Middle frontal gyrus (tissue), 1 donor: Measurements from ENCODE around the gene RNU1-2.
"Not testable (repeated sequence)": the region's sequence is repeated elsewhere in the genome, so short reads cannot be mapped to it uniquely, and the experiment has no call there.

Source experiments
- DNase-seq: peaks from one replicate; pipeline ENCODE4 v3.0.0-alpha.2; 2015; ENCODE audit warnings: low spot score; ENCODE audit errors: extremely low spot score

The RNU1-2 gene

GRCh38 chr1:16895598-16896315, at the start of gene RNU1-2:
TSS of gene RNU1-2 (plus strand) at chr1:16895980.
- DNase-seq = peak; percentile 87

GRCh38 chr1:16856201-16856600, 39.6 kb upstream of the RNU1-2 start:
- DNase-seq = not testable (repeated sequence)

GRCh38 chr1:16859167-16860041, 36.4 kb upstream of the RNU1-2 start:
- not testable (repeated sequence) for DNase-seq

- not testable (repeated sequence) for DNase-seq
Measured at GRCh38 chr1:16860048-16860447, 35.7 kb upstream of the RNU1-2 start.

- DNase-seq = not testable (repeated sequence)
Measured at GRCh38 chr1:16861832-16862245, 33.9 kb upstream of the RNU1-2 start.

GRCh38 chr1:16862415-16862814, 33.4 kb upstream of the RNU1-2 start:
- not testable (repeated sequence) for DNase-seq

GRCh38 chr1:16863024-16863423, 32.8 kb upstream of the RNU1-2 start:
- not testable (repeated sequence) for DNase-seq

- not testable (repeated sequence) for DNase-seq
Measured at GRCh38 chr1:16866926-16867707, 28.7 kb upstream of the RNU1-2 start.

GRCh38 chr1:16868787-16869186, 27.0 kb upstream of the RNU1-2 start:
- DNase-seq = not testable (repeated sequence)

GRCh38 chr1:16869996-16870395, 25.8 kb upstream of the RNU1-2 start:
- DNase-seq = not testable (repeated sequence)

- DNase-seq = not testable (repeated sequence)
Measured at GRCh38 chr1:16871171-16871570, 24.6 kb upstream of the RNU1-2 start.

- not testable (repeated sequence) for DNase-seq
Measured at GRCh38 chr1:16872152-16873075, 23.4 kb upstream of the RNU1-2 start.

GRCh38 chr1:16873076-16873879, 22.5 kb upstream of the RNU1-2 start:
- DNase-seq = not testable (repeated sequence)

- not testable (repeated sequence) for DNase-seq
Measured at GRCh38 chr1:16874968-16875765, 20.6 kb upstream of the RNU1-2 start.

GRCh38 chr1:16881742-16882141, 14.0 kb upstream of the RNU1-2 start:
- DNase-seq = not testable (repeated sequence)

- DNase-seq = no peak
Measured at GRCh38 chr1:16882986-16883385, 12.8 kb upstream of the RNU1-2 start.

GRCh38 chr1:16884487-16884886, 11.3 kb upstream of the RNU1-2 start:
- DNase-seq = not testable (repeated sequence)

GRCh38 chr1:16886860-16887605, 8.7 kb upstream of the RNU1-2 start:
- no peak for DNase-seq
